Thyroid gland (tissue), 4 donors: ENCODE measurements around the gene MYZAP.

Experiments used
- CTCF ChIP-seq, 6 experiments: fragments of 200-600 bp in 3 of 6; fragments of 450-650 bp in 3 of 6; sonication (generic) in 3 of 6; IDR thresholded peaks; one replicate each; pipeline ENCODE4 v1.5.1; 2016 to 2019; ENCODE audit warnings: antibody characterized with exemption in 6 of 6, mild to moderate bottlenecking in 2 of 6, inconsistent platforms in 1 of 6, moderate library complexity in 1 of 6
- POLR2A ChIP-seq, 2 donors: fragments of 450-650 bp; IDR thresholded peaks; one replicate each; pipeline ENCODE4 v1.6.1; 2017; ENCODE audit warnings: antibody characterized with exemption in 2 of 2, mild to moderate bottlenecking in 2 of 2, moderate library complexity in 1 of 2

GRCh38 chr15:57614241-57614640 is 22.5 kb downstream of the MYZAP start:
- no peak for TF ChIP-seq CTCF (IDR thresholded peaks at IDR 0.05)
- TF ChIP-seq POLR2A (IDR thresholded peaks at IDR 0.05): no peak
